ENCODE results near the gene ZNF77.

Gene ZNF77

DNA sequence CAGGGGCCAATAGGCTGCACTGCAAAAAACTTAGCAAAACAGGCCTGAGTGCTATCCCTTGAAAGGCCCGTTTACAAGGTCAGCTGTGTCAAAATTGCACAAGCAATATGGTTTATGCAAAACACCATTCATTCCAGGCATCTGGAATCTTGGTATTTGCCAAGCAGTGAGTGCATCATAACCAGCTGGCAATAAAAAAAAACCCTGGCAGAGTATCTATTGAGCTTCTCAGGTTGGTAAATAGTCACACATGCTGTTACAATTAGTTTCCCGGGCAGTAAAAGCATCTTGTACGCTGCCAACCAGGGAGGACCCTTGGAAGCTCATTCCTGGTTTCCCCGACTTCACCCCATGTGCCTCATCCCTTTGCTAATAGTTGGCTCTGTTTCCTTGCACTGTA lies 21.3 kb downstream of the ZNF77 start:
- no peak for TF ChIP-seq FOXM1 (IDR thresholded peaks at IDR 0.05; ENCODE audit: borderline replicate concordance, low read depth)
- no peak for TF ChIP-seq CREB1 (IDR thresholded peaks at IDR 0.05; ENCODE audit: low read depth)
- no peak for TF ChIP-seq EP300 (IDR thresholded peaks at IDR 0.05; ENCODE audit: borderline replicate concordance)
- no peak for TF ChIP-seq TAF1 (IDR thresholded peaks at IDR 0.05; ENCODE audit: low read depth)
- TF ChIP-seq ZBTB7A (IDR thresholded peaks at IDR 0.05; ENCODE audit: low read depth), result no peak
- TF ChIP-seq RAD21 (IDR thresholded peaks at IDR 0.05; ENCODE audit: low read depth), result no peak

DNA sequence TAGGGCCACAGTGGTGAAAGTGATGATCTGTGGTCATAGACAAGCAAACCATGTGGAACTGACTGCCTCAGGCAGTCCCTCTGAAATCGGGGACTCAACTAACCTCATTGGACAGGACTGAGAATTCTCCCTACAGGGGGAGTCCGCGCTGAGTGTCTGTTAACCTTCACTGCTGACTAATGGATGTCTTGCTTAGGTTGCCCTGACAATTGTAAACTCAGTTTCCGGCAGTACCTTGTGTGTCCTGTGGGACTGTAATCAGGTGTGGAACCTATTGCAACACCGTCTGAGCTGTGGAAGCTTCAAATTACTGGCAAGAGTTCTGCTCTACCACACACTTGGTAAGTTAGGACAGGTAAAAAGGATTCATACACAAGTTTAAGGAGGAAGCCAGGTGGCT lies 21.8 kb downstream of the ZNF77 start:
- TF ChIP-seq TCF12 (IDR thresholded peaks at IDR 0.05; ENCODE audit: low read depth) (no peak), CEBPB (IDR thresholded peaks at IDR 0.05) (peak; percentile 88), TAF1 (IDR thresholded peaks at IDR 0.05; ENCODE audit: low read depth) (no peak)

DNA sequence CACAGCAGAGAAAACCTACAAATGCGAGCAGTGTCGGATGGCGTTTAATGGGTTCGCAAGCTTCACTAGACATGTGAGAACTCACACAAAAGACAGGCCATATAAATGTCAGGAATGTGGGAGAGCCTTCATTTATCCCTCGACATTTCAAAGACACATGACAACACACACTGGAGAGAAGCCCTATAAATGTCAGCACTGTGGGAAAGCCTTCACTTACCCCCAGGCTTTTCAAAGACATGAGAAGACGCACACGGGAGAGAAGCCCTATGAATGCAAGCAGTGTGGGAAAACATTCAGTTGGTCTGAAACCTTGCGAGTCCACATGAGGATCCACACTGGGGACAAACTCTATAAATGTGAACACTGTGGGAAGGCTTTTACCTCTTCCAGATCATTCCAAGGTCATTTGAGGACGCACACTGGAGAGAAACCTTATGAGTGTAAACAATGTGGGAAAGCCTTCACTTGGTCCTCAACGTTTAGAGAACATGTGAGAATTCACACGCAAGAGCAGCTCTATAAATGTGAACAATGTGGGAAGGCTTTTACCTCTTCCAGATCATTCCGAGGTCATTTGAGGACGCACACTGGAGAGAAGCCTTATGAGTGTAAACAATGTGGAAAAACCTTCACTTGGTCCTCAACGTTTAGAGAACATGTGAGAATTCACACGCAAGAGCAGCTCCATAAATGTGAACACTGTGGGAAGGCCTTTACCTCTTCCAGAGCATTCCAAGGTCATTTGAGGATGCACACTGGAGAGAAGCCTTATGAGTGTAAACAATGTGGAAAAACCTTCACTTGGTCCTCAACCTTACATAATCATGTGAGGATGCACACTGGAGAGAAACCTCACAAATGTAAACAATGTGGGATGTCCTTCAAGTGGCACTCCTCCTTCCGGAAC lies 27.2 kb downstream of the ZNF77 start:
- TF ChIP-seq TAF1 (IDR thresholded peaks at IDR 0.05; ENCODE audit: low read depth) (no peak), RAD21 (IDR thresholded peaks at IDR 0.05; ENCODE audit: low read depth) (no peak), NFIC (IDR thresholded peaks at IDR 0.05) (no peak), YY1 (IDR thresholded peaks at IDR 0.05; ENCODE audit: low read depth) (no peak), ZBTB7A (IDR thresholded peaks at IDR 0.05; ENCODE audit: low read depth) (no peak), FOXM1 (IDR thresholded peaks at IDR 0.05; ENCODE audit: borderline replicate concordance, low read depth) (no peak), EGR1 (IDR thresholded peaks at IDR 0.05) (no peak), TCF12 (IDR thresholded peaks at IDR 0.05; ENCODE audit: low read depth) (no peak), CREB1 (IDR thresholded peaks at IDR 0.05; ENCODE audit: low read depth) (no peak), CEBPB (IDR thresholded peaks at IDR 0.05) (no peak), TEAD4 (IDR thresholded peaks at IDR 0.05) (no peak), EP300 (IDR thresholded peaks at IDR 0.05; ENCODE audit: borderline replicate concordance) (no peak)
- TF ChIP-seq, protein P1, sequence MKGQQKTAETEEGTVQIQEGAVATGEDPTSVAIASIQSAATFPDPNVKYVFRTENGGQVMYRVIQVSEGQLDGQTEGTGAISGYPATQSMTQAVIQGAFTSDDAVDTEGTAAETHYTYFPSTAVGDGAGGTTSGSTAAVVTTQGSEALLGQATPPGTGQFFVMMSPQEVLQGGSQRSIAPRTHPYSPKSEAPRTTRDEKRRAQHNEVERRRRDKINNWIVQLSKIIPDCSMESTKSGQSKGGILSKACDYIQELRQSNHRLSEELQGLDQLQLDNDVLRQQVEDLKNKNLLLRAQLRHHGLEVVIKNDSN (IDR thresholded peaks at IDR 0.05), result no peak
- TF ChIP-seq, protein P2, sequence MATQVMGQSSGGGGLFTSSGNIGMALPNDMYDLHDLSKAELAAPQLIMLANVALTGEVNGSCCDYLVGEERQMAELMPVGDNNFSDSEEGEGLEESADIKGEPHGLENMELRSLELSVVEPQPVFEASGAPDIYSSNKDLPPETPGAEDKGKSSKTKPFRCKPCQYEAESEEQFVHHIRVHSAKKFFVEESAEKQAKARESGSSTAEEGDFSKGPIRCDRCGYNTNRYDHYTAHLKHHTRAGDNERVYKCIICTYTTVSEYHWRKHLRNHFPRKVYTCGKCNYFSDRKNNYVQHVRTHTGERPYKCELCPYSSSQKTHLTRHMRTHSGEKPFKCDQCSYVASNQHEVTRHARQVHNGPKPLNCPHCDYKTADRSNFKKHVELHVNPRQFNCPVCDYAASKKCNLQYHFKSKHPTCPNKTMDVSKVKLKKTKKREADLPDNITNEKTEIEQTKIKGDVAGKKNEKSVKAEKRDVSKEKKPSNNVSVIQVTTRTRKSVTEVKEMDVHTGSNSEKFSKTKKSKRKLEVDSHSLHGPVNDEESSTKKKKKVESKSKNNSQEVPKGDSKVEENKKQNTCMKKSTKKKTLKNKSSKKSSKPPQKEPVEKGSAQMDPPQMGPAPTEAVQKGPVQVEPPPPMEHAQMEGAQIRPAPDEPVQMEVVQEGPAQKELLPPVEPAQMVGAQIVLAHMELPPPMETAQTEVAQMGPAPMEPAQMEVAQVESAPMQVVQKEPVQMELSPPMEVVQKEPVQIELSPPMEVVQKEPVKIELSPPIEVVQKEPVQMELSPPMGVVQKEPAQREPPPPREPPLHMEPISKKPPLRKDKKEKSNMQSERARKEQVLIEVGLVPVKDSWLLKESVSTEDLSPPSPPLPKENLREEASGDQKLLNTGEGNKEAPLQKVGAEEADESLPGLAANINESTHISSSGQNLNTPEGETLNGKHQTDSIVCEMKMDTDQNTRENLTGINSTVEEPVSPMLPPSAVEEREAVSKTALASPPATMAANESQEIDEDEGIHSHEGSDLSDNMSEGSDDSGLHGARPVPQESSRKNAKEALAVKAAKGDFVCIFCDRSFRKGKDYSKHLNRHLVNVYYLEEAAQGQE (IDR thresholded peaks at IDR 0.05; ENCODE audit: low read depth), result no peak
- TF ChIP-seq, protein P3, sequence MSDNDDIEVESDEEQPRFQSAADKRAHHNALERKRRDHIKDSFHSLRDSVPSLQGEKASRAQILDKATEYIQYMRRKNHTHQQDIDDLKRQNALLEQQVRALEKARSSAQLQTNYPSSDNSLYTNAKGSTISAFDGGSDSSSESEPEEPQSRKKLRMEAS (IDR thresholded peaks at IDR 0.05), result no peak

DNA sequence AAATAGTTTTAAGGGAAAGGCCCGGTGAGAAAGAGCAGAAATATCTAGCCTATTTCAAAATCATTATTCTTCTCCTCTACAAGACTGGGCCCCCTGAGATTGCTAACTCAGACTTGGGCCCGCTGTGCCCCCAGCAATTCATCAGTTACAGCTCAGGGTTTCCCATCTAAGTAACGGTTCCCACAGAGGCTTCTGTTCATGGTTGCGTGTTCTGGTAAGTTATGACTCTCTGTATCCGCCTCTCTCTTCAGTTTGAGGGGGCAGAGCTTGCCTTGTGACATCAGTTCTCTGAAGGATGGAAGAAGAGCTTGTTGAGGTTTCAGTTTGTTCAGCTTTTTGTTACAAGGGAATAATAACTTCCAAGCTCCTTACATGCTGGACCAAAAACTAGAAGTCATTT lies 32.5 kb downstream of the ZNF77 start:
- no peak for TF ChIP-seq EP300 (IDR thresholded peaks at IDR 0.05; ENCODE audit: borderline replicate concordance)
- no peak for TF ChIP-seq ZBTB7A (IDR thresholded peaks at IDR 0.05; ENCODE audit: low read depth)
- TF ChIP-seq CEBPB (IDR thresholded peaks at IDR 0.05), result no peak
- TF ChIP-seq TCF12 (IDR thresholded peaks at IDR 0.05; ENCODE audit: low read depth), result no peak
- TF ChIP-seq, protein P3 (IDR thresholded peaks at IDR 0.05), result no peak
- TF ChIP-seq EGR1 (IDR thresholded peaks at IDR 0.05), result no peak
- TF ChIP-seq TEAD4 (IDR thresholded peaks at IDR 0.05), result no peak
- no peak for TF ChIP-seq RAD21 (IDR thresholded peaks at IDR 0.05; ENCODE audit: low read depth)
- no peak for TF ChIP-seq NFIC (IDR thresholded peaks at IDR 0.05)
- TF ChIP-seq, protein P1 (IDR thresholded peaks at IDR 0.05), result no peak
- no peak for TF ChIP-seq YY1 (IDR thresholded peaks at IDR 0.05; ENCODE audit: low read depth)
- no peak for TF ChIP-seq CREB1 (IDR thresholded peaks at IDR 0.05; ENCODE audit: low read depth)
- TF ChIP-seq, protein P2 (IDR thresholded peaks at IDR 0.05; ENCODE audit: low read depth), result no peak
- TF ChIP-seq FOXM1 (IDR thresholded peaks at IDR 0.05; ENCODE audit: borderline replicate concordance, low read depth), result no peak
- TF ChIP-seq TAF1 (IDR thresholded peaks at IDR 0.05; ENCODE audit: low read depth), result no peak

DNA sequence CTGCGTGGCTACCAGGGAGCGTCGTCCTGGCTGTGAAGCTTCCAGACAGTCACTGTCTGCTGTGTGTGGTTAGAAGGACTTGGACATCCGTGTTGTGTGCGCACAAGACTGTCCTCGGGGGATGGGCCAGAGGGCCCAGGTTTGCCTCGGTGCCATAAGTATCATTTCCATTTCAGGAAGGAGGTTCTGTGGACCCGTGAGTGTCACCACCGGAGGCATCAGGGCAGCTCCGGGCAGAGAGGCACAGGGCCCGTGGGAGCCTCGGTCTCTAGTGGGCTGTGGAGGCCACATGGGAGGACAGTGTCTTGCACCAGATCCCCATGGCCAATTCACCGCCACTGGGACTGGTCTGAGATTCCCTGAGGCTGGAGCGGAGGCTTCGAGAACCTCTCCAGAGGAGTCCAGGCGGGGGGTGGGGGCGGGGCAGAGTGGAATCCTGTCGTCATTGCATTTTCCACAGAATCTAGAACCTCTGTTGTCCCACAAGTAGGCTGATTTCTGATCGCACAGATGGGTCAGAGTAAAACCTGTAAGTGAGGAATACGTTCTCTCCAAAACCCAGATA lies 38.1 kb downstream of the ZNF77 start:
- TF ChIP-seq CEBPB (IDR thresholded peaks at IDR 0.05) (no peak), FOXM1 (IDR thresholded peaks at IDR 0.05; ENCODE audit: borderline replicate concordance, low read depth) (no peak), EP300 (IDR thresholded peaks at IDR 0.05; ENCODE audit: borderline replicate concordance) (no peak), TCF12 (IDR thresholded peaks at IDR 0.05; ENCODE audit: low read depth) (no peak), TEAD4 (IDR thresholded peaks at IDR 0.05) (no peak), RAD21 (IDR thresholded peaks at IDR 0.05; ENCODE audit: low read depth) (no peak), YY1 (IDR thresholded peaks at IDR 0.05; ENCODE audit: low read depth) (no peak), TAF1 (IDR thresholded peaks at IDR 0.05; ENCODE audit: low read depth) (no peak), EGR1 (IDR thresholded peaks at IDR 0.05) (no peak), CREB1 (IDR thresholded peaks at IDR 0.05; ENCODE audit: low read depth) (no peak), NFIC (IDR thresholded peaks at IDR 0.05) (no peak), ZBTB7A (IDR thresholded peaks at IDR 0.05; ENCODE audit: low read depth) (no peak)
- TF ChIP-seq, protein P2 (IDR thresholded peaks at IDR 0.05; ENCODE audit: low read depth), result no peak
- TF ChIP-seq, protein P3 (IDR thresholded peaks at IDR 0.05), result no peak
- TF ChIP-seq, protein P1 (IDR thresholded peaks at IDR 0.05), result no peak

All from Ishikawa (cell line).